ENCODE measurements around the gene FIZ1. TPM values are rescaled to one million over a fixed set of nuclear protein-coding genes. Genes with fewer than 3 reads are reported as not detected.

The FIZ1 gene
- total and polyA plus RNA-seq, 2 of the 4 experiments (the other 2 are of a cell fraction) = 1.3 to 5.9 TPM

DNA sequence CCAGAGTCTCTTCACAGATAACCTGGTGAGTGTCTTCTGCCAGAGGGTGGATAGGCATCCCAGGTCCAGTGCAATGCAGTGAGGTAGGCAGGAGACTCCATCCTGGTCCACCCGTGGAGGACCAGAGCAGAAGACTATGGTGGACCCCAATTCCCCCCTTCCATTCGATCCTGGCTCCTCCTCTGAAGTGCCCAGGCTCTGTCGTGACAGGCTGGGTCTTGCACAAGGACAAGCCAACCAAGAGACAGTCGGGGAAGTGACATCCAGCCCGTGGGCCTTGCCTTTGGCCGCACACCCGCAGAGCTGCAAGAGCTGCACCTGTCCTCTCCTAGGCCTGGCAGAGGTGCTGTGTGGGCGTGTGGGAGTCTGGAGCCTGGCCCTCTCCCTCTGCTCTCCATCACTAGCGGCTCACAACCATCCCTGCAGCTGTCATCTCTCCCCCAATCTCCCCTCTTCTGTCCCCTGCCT lies 21.9 kb upstream of the FIZ1 start:
- Histone ChIP-seq H4K20me1 (ENCODE audit: insufficient read depth, low read length) (peaks cover 15% of the 10 kb centered on the region; the same call in 1 of the 2 replicates), H3K4ac (ENCODE audit: low read depth, low read length) (no peak overlapping the region), H2AFZ (replicated peaks; ENCODE audit: low read length, poor library complexity) (no peak overlapping the region), H3K4me2 (ENCODE audit: low read depth, low read length) (no peak overlapping the region), H3K14ac (replicated peaks; ENCODE audit: low read depth, low read length) (no peak overlapping the region), H3K27ac (ENCODE audit: insufficient read depth, low read length) (no peak overlapping the region), H3K9ac (ENCODE audit: low read depth, low read length) (no peak overlapping the region), H3K36me3 (ENCODE audit: control insufficient read depth, insufficient read depth, low read length) (peaks cover 26% of the 10 kb centered on the region), H2BK5ac (ENCODE audit: low read depth, low read length, poor library complexity, severe bottlenecking) (no peak overlapping the region), H4K5ac (ENCODE audit: low read depth, low read length) (no peak overlapping the region), H3K56ac (ENCODE audit: extremely low read depth, insufficient read depth, low read length) (no peak overlapping the region), H2AK9ac (replicated peaks; ENCODE audit: low read depth, low read length, poor library complexity) (no peak overlapping the region), H3K18ac (ENCODE audit: low read depth, low read length) (no peak overlapping the region), H2BK20ac (ENCODE audit: low read depth, low read length) (no peak overlapping the region), H3K4me3 (ENCODE audit: insufficient read depth, low read depth, low read length) (no peak overlapping the region), H3K9me1 (ENCODE audit: insufficient read depth, low read length) (peaks cover 15% of the 10 kb centered on the region; the same call in 1 of the 2 replicates), H2BK15ac (ENCODE audit: low read depth, low read length) (no peak overlapping the region), H3K4me1 (ENCODE audit: control insufficient read depth, insufficient read depth, low read length) (peaks cover 13% of the 10 kb centered on the region), H3K23ac (ENCODE audit: low read depth, low read length) (no peak overlapping the region), H2BK120ac (ENCODE audit: low read depth, low read length) (no peak overlapping the region), H3K27me3 (ENCODE audit: control insufficient read depth, insufficient read depth, low read length) (no peaks in the 10 kb centered on the region), H2AK5ac (ENCODE audit: low read depth, low read length) (no peak overlapping the region), H4K91ac (ENCODE audit: insufficient read depth, low read depth, low read length) (no peak overlapping the region), H3K9me3 (ENCODE audit: control insufficient read depth, insufficient read depth, low read length) (no peaks in the 10 kb centered on the region), H3K79me1 (ENCODE audit: low read depth in 1 of 2, low read length in 2 of 2) (peaks cover 15 to 48% of the 10 kb centered on the region in 2 experiments), H4K8ac (ENCODE audit: low read depth in 2 of 2, low read length in 2 of 2) (no peak overlapping the region)
- BruUV-seq (replicated peaks) = no TSS peak
- no peak for TF ChIP-seq NFE2L2 (IDR thresholded peaks at IDR 0.05; ENCODE audit: low read depth, low read length)
- no peak for TF ChIP-seq CEBPB (IDR thresholded peaks at IDR 0.05; ENCODE audit: low read depth, low read length)
- no peak for TF ChIP-seq MAFK (IDR thresholded peaks at IDR 0.05; ENCODE audit: low read depth, low read length)
- TF ChIP-seq BHLHE40 (IDR thresholded peaks at IDR 0.05; ENCODE audit: low read depth, low read length) = no peak
- no peak for TF ChIP-seq RCOR1 (IDR thresholded peaks at IDR 0.05; ENCODE audit: insufficient replicate concordance, low read length)
- no peak for TF ChIP-seq MXI1 (IDR thresholded peaks at IDR 0.05; ENCODE audit: borderline replicate concordance, low read depth, low read length)
- no peak for TF ChIP-seq SMC3 (IDR thresholded peaks at IDR 0.05; ENCODE audit: low read depth, low read length)
- TF ChIP-seq, protein P1, sequence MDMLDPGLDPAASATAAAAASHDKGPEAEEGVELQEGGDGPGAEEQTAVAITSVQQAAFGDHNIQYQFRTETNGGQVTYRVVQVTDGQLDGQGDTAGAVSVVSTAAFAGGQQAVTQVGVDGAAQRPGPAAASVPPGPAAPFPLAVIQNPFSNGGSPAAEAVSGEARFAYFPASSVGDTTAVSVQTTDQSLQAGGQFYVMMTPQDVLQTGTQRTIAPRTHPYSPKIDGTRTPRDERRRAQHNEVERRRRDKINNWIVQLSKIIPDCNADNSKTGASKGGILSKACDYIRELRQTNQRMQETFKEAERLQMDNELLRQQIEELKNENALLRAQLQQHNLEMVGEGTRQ (IDR thresholded peaks at IDR 0.05; ENCODE audit: low read depth, low read length) = no peak
- TF ChIP-seq RAD21 (IDR thresholded peaks at IDR 0.05; ENCODE audit: low read length) = no peak
- CTCF ChIA-PET = no interaction called here
- dilution Hi-C loops (cut with HindIII; ENCODE audit: low sequenced_read_pairs, unreplicated experiment) (no loop called here), intact Hi-C loops (cut with micrococcal nuclease) (no loop called here), in situ Hi-C loops (cut with MboI; ENCODE audit: low sequenced_read_pairs) (no loop called here)
- ATAC-seq (ENCODE audit: low read depth) = no peak
- POLR2A ChIA-PET (ENCODE audit: unreplicated experiment) = no interaction called here
- WGBS, 2 experiments (ENCODE audit: extremely low coverage in 2 of 2, insufficient read length in 1 of 2) = 73% methylated on average over 2 of the region's 9 CpGs; no CpG with 5 or more reads in 1 of the 2 experiments
- DNase-seq = no peak
